Measurements from ENCODE around the gene TMEM38B. TPM values are rescaled to one million over a fixed set of nuclear protein-coding genes. Genes with fewer than 3 reads are reported as not detected.

The TMEM38B gene
- total RNA-seq, 4 donors from 2014 or later, result 38.4 to 80.9 (median 60.2) TPM

GRCh38 chr9:105656131-105656921, 38.0 kb upstream of the TMEM38B start:
- Histone ChIP-seq H3K4me1 (no peaks in the 10 kb centered on the region), H3K36me3 (no peaks in the 10 kb centered on the region), H3K27me3 (no peaks in the 10 kb centered on the region), H3K9me3 (no peaks in the 10 kb centered on the region), H3K4me3 (replicated peaks in 1 of 3) (peak overlapping the region; percentile 18 to 24 (median 20)), H3K27ac (no peak overlapping the region)
- no peak for TF ChIP-seq POLR2A (IDR thresholded peaks at IDR 0.05)
- TF ChIP-seq, protein P1, sequence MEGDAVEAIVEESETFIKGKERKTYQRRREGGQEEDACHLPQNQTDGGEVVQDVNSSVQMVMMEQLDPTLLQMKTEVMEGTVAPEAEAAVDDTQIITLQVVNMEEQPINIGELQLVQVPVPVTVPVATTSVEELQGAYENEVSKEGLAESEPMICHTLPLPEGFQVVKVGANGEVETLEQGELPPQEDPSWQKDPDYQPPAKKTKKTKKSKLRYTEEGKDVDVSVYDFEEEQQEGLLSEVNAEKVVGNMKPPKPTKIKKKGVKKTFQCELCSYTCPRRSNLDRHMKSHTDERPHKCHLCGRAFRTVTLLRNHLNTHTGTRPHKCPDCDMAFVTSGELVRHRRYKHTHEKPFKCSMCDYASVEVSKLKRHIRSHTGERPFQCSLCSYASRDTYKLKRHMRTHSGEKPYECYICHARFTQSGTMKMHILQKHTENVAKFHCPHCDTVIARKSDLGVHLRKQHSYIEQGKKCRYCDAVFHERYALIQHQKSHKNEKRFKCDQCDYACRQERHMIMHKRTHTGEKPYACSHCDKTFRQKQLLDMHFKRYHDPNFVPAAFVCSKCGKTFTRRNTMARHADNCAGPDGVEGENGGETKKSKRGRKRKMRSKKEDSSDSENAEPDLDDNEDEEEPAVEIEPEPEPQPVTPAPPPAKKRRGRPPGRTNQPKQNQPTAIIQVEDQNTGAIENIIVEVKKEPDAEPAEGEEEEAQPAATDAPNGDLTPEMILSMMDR (IDR thresholded peaks at IDR 0.05), result peak in 2 of 6 experiments; percentile 39 to 52
- intact Hi-C loops (cut with DNase I), result no loop called here
- DNase-seq, result peak; percentile 30 to 45
- WGBS, 2 donors, result 4% methylated on average over 42 to 54 of the region's 75 CpGs

DNA sequence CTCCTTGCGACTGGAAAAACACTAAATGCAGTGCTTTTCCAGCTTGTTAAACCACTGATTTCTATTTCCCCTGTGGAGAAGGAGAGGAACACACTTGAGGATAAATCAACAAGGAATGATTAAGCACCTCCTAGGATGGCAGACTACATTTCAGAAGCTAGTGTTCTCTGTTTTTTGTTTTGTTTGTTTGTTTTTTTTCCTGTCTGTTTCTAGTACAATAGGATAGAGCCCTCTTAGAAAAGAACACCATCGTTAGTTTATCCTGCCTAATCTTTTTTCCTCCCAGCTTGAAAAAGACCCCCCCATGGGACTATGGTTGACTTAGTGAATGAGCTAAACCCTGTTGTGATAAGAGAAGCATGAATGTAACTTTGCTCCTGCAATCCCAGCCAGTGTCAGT, 36.0 kb upstream of the TMEM38B start:
- intact Hi-C loops (cut with DNase I), result no loop called here
- no peak for DNase-seq
- Histone ChIP-seq H3K27ac (no peak overlapping the region), H3K4me3 (replicated peaks in 1 of 3) (no peak overlapping the region), H3K27me3 (no peaks in the 10 kb centered on the region), H3K36me3 (no peaks in the 10 kb centered on the region), H3K4me1 (no peaks in the 10 kb centered on the region), H3K9me3 (no peaks in the 10 kb centered on the region)
- 71 to 73% methylated on average over 2 of the region's 2 CpGs for WGBS, 2 donors
- TF ChIP-seq, protein P1 (IDR thresholded peaks at IDR 0.05), result no peak
- no peak for TF ChIP-seq POLR2A (IDR thresholded peaks at IDR 0.05)

- DNase-seq, result no peak
- TF ChIP-seq, protein P1 (IDR thresholded peaks at IDR 0.05), result no peak
- no peak for TF ChIP-seq POLR2A (IDR thresholded peaks at IDR 0.05)
- WGBS, 2 donors, result 74 to 78% methylated on average over 4 of the region's 4 CpGs
Observed at GRCh38 chr9:105661011-105661410, 33.3 kb upstream of the TMEM38B start.

GRCh38 chr9:105662184-105663104, 31.9 kb upstream of the TMEM38B start, which contains the start of gene TAL2:
Gene TAL2, plus strand, starts transcription at chr9:105662457. Its CDS starts 40 bp downstream, at chr9:105662497.
- TF ChIP-seq, protein P1 (IDR thresholded peaks at IDR 0.05), result no peak
- TF ChIP-seq POLR2A (IDR thresholded peaks at IDR 0.05), result no peak
- Histone ChIP-seq H3K4me3 (replicated peaks in 1 of 3) (no peak within 1 kb of the TSS), H3K4me1 (no peaks in the 10 kb centered on the region), H3K27ac (no peak within 1 kb of the TSS), H3K27me3 (no peaks in the 10 kb centered on the region), H3K36me3 (no peaks in the 10 kb centered on the region), H3K9me3 (no peaks in the 10 kb centered on the region)
- DNase-seq, result no peak
- WGBS, 2 donors, result 83% methylated on average over 12 of the region's 12 CpGs
- intact Hi-C loops (cut with DNase I), result no loop called here

More at GRCh38 chr9:105661011-105661410, 33.3 kb upstream of the TMEM38B start:
- Histone ChIP-seq H3K27me3 (no peaks in the 10 kb centered on the region), H3K9me3 (no peaks in the 10 kb centered on the region), H3K36me3 (no peaks in the 10 kb centered on the region), H3K4me3 (replicated peaks in 1 of 3) (no peak overlapping the region), H3K27ac (no peak overlapping the region), H3K4me1 (no peaks in the 10 kb centered on the region)
- intact Hi-C loops (cut with DNase I), result no loop called here

All from thyroid gland (tissue), 4 donors.